ENCODE results near the gene B9D1. TPM values are rescaled to one million over a fixed set of nuclear protein-coding genes. Genes with fewer than 3 reads are reported as not detected.

Gene B9D1
- total and polyA plus RNA-seq, 2 of the 13 experiments (the other 11 are each of a cell fraction or from before 2014, with no cell fraction given), result 27.7 to 31.1 TPM

DNA sequence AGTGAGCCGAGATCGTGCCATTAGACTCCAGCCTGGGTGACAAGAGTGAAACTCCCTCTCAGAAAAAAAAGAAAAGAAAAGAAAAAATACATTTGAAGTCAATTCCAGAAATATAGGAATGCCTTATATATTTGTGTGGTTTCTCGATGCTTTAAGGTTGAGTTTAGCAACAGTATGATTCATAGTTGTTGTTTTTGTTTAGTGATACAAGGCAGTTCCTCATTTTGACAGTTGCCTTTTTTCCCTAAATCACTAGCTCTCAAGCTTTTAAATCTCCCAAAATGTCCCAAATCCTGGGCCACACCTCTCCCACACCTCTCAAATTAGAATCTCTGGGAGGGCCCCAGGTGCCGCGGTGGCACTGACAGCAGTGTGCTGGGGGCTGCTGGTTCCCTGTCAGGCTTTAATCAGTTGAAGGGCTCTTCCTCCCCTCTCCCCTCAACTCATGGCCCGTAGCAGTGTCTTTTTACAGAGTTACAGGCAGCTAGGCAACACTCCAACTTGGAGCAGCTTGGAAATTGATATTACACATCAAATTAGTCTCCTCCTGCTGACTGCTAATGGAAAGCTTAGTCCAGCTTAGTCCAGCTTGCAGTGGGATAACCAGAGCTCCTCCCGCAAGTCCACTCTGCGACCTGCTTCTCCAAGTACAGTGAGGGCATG is 66.9 kb downstream of the B9D1 start:
- BruUV-seq (replicated peaks), result no TSS peak
- in situ Hi-C loops (cut with HindIII; ENCODE audit: extremely low pct_ligation_motif_present, low pct_unique_long_range_greater_than_20kb), result no loop called here
- CTCF ChIA-PET (ENCODE audit: low intra/inter-chr PET ratio, low total read pairs), result no interaction called here

More for the DNA sequence above, 66.9 kb downstream of the B9D1 start:
- ATAC-seq (no peak), FAIRE-seq (no peak), DNase-seq (ENCODE audit: low spot score) (no peak)
- Histone ChIP-seq H3K9me3 (ENCODE audit: low read length) (no peaks in the 10 kb centered on the region), H3K4me3 (replicated peaks in 1 of 3; ENCODE audit: insufficient read depth in 1 of 3, low read depth in 2 of 3, low read length in 3 of 3) (no peak overlapping the region), H4K20me1 (ENCODE audit: insufficient read depth, low read length) (0 out of 2 replicates have a peak, but pooled peaks cover 2% of the 10 kb centered on the region), H3K9ac (ENCODE audit: insufficient read depth, low read depth, low read length) (no peak overlapping the region), H3K27me3 (ENCODE audit: control insufficient read depth in 1 of 2, insufficient read depth in 2 of 2, low read length in 2 of 2) (no peaks in the 10 kb centered on the region), H3K36me3 (replicated peaks in 1 of 2; ENCODE audit: control insufficient read depth in 1 of 2, insufficient read depth in 2 of 2, low read length in 2 of 2) (no peaks in the 10 kb centered on the region; a peak in 1 of 5 replicates), H3K4me1 (ENCODE audit: insufficient read depth, low read length) (no peaks in the 10 kb centered on the region), H3K79me2 (ENCODE audit: insufficient read depth, low read length) (no peaks in the 10 kb centered on the region), H3K4me2 (ENCODE audit: low read depth, low read length) (no peak overlapping the region), H3K27ac (ENCODE audit: extremely low read length, insufficient read depth, low read length) (no peak overlapping the region), H2AFZ (ENCODE audit: low read length) (no peak overlapping the region)
- TF ChIP-seq, protein P1, sequence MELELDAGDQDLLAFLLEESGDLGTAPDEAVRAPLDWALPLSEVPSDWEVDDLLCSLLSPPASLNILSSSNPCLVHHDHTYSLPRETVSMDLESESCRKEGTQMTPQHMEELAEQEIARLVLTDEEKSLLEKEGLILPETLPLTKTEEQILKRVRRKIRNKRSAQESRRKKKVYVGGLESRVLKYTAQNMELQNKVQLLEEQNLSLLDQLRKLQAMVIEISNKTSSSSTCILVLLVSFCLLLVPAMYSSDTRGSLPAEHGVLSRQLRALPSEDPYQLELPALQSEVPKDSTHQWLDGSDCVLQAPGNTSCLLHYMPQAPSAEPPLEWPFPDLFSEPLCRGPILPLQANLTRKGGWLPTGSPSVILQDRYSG (CRISPR knock-in tag; IDR thresholded peaks at IDR 0.05), result no peak
- TF ChIP-seq ZNF615 (CRISPR knock-in tag; IDR thresholded peaks at IDR 0.05; ENCODE audit: borderline replicate concordance), result no peak
- no peak for TF ChIP-seq PLRG1 (conservative IDR thresholded peaks at IDR 0.05)
- TF ChIP-seq NFYC (CRISPR knock-in tag; IDR thresholded peaks at IDR 0.05), result no peak
- no peak for TF ChIP-seq ZNF350 (CRISPR knock-in tag; IDR thresholded peaks at IDR 0.05; ENCODE audit: borderline replicate concordance, low read depth)
- no peak for TF ChIP-seq ZNF501 (CRISPR knock-in tag; IDR thresholded peaks at IDR 0.05)
- TF ChIP-seq HNRNPL (IDR thresholded peaks at IDR 0.05; ENCODE audit: low read depth, low read length), result no peak
- TF ChIP-seq, protein P2, sequence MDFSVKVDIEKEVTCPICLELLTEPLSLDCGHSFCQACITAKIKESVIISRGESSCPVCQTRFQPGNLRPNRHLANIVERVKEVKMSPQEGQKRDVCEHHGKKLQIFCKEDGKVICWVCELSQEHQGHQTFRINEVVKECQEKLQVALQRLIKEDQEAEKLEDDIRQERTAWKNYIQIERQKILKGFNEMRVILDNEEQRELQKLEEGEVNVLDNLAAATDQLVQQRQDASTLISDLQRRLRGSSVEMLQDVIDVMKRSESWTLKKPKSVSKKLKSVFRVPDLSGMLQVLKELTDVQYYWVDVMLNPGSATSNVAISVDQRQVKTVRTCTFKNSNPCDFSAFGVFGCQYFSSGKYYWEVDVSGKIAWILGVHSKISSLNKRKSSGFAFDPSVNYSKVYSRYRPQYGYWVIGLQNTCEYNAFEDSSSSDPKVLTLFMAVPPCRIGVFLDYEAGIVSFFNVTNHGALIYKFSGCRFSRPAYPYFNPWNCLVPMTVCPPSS (IDR thresholded peaks at IDR 0.05), result no peak
- TF ChIP-seq, protein P3, sequence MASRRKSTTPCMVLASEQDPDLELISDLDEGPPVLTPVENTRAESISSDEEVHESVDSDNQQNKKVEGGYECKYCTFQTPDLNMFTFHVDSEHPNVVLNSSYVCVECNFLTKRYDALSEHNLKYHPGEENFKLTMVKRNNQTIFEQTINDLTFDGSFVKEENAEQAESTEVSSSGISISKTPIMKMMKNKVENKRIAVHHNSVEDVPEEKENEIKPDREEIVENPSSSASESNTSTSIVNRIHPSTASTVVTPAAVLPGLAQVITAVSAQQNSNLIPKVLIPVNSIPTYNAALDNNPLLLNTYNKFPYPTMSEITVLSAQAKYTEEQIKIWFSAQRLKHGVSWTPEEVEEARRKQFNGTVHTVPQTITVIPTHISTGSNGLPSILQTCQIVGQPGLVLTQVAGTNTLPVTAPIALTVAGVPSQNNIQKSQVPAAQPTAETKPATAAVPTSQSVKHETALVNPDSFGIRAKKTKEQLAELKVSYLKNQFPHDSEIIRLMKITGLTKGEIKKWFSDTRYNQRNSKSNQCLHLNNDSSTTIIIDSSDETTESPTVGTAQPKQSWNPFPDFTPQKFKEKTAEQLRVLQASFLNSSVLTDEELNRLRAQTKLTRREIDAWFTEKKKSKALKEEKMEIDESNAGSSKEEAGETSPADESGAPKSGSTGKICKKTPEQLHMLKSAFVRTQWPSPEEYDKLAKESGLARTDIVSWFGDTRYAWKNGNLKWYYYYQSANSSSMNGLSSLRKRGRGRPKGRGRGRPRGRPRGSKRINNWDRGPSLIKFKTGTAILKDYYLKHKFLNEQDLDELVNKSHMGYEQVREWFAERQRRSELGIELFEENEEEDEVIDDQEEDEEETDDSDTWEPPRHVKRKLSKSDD (CRISPR knock-in tag; IDR thresholded peaks at IDR 0.05; ENCODE audit: low read depth), result no peak
- no peak for TF ChIP-seq HCFC1 (IDR thresholded peaks at IDR 0.05; ENCODE audit: low read depth, low read length)
- 98% methylated on average over 8 of the region's 8 CpGs for WGBS (ENCODE audit: low lambda C conversion rate)
- POLR2A ChIA-PET, result interaction anchor here (0.7 kb wide), 1 partner anchor 10 kb away, joined by 3 read pairs; no protein-coding TSS in a partner anchor
- intact Hi-C loops (cut with micrococcal nuclease; ENCODE audit: unreplicated experiment), result no loop called here
